22Rv1 (cell line): Measurements from ENCODE around the gene CAV3.

ENCODE experiments used
- H3K27ac ChIP-seq: fragments of 450-650 bp; 2 replicates; pipeline ENCODE4 v1.5.1; 2017
- CTCF ChIP-seq: fragments of 450-650 bp; IDR thresholded peaks from 2 replicates; pipeline ENCODE4 v1.5.1; 2017; ENCODE audit warnings: mild to moderate bottlenecking
- ZFX ChIP-seq: fragments of 450-650 bp; IDR thresholded peaks from 2 replicates; pipeline ENCODE4 v1.6.1; 2017; ENCODE audit warnings: antibody characterized with exemption, borderline replicate concordance

Gene CAV3

GRCh38 chr3:8780279-8780678 lies 46.7 kb downstream of the CAV3 start:
- TF ChIP-seq CTCF: no peak
- no peak for TF ChIP-seq ZFX

DNA sequence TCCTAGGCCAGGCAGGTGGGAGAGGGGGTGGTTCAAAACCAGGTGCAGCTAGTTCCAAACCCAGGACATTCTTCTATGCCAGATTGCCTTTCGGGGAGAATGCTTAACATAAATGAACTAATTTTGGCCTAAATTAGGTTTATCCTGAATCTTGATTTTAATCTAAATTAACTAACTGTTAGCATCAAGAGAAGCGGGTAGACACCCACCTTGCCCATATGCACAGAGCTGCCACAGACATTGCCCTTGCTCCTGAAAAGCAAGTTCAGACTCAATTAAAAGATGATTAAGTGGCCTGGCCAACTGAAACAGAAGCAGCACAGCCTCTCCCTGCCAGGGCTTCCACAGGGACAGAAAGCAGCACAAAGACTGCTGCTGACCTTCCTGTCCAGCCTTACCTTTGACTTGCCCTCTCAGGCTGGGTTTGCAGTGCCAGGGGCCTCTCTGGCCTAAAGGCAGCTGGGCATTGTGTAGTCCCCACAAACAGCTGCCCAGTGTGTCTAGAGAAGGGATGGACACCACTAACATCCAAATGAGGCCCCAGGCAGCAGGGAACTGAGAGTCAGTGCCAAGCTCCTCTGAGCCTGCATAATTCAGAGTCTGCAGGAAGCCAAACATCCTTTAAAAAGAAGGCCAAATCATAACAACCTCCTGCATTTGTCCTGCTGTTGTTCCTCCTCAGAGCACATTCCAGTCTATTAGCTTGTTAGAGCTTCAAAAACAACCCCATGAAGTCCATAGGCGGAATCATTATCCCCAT lies 51.3 kb downstream of the CAV3 start:
- no peak for TF ChIP-seq ZFX
- TF ChIP-seq CTCF: no peak
- no peak overlapping the region for H3K27ac ChIP-seq

More at GRCh38 chr3:8780279-8780678, 46.7 kb downstream of the CAV3 start:
- no peak overlapping the region for H3K27ac ChIP-seq

DNA sequence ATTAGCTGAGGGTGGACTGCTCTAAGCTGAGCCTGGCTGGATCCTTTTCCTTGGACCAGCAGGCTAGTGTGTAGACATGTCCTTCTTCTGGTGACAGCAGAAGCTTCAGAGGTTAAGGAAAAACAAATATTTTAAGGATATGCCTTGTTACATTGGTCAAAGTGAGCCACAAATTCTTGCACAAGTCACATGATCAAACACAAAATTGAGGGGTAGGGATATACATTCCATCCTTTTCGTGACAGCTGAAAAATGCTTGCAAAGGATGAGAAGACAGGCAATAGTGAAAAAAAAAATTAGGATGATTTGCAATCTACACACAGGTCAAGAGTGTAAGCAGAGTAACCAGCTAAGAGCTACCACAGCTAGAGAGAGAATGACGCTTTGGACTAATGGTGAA lies 56.9 kb downstream of the CAV3 start:
- no peak overlapping the region for H3K27ac ChIP-seq
- no peak for TF ChIP-seq CTCF
- no peak for TF ChIP-seq ZFX

- TF ChIP-seq ZFX (no peak), CTCF (no peak)
- H3K27ac ChIP-seq: no peak overlapping the region
These were observed 59.6 kb downstream of the CAV3 start for GRCh38 chr3:8793242-8793641.

GRCh38 chr3:8794247-8794646 lies 60.6 kb downstream of the CAV3 start:
- no peak overlapping the region for H3K27ac ChIP-seq
- TF ChIP-seq ZFX: no peak
- no peak for TF ChIP-seq CTCF
